Large intestine (tissue), 3 donors: ENCODE data around the gene VWA2. TPM values are rescaled to one million over a fixed set of nuclear protein-coding genes. Genes with fewer than 3 reads are reported as not detected.

Experiments
- DNase-seq, 2 donors: peaks; one replicate each; pipeline versions ENCODE4 v3.0.0 to v3.0.0-alpha.2; 2013
- H3K27ac ChIP-seq: one replicate; pipeline ENCODE4 v1.5.1; 2013; ENCODE audit warnings: low read length
- H3K27me3 ChIP-seq: 2 replicates; pipeline ENCODE4 v1.6.1; 2013; ENCODE audit warnings: low read length; ENCODE audit not compliant: control insufficient read depth, insufficient read depth
- H3K36me3 ChIP-seq: 2 replicates; pipeline ENCODE4 v1.6.1; 2013; ENCODE audit warnings: low read length; ENCODE audit not compliant: control insufficient read depth, insufficient read depth
- H3K4me1 ChIP-seq: one replicate; pipeline ENCODE4 v1.6.1; 2013; ENCODE audit warnings: low read length; ENCODE audit not compliant: control insufficient read depth, insufficient read depth
- H3K4me3 ChIP-seq: one replicate; pipeline ENCODE4 v1.5.1; 2013; ENCODE audit warnings: low read length
- H3K9me3 ChIP-seq: one replicate; pipeline ENCODE4 v1.6.1; 2013; ENCODE audit warnings: mild to moderate bottlenecking, low read depth, low read length, moderate library complexity; ENCODE audit not compliant: control insufficient read depth
- WGBS: methylation state at CpG from one replicate; pipeline ENCODE4 v1.1.5; 2013; ENCODE audit warnings: low lambda C conversion rate; ENCODE audit not compliant: insufficient coverage; 5-methylcytosine and 5-hydroxymethylcytosine counted together
- polyA plus RNA-seq: library from polyadenylated mRNA; unstranded; fragments of 120-200 nt; gene quantifications from one replicate; pipeline ENCODE4 v1.2.1, GENCODE V29; 2013

VWA2 gene
- polyA plus RNA-seq, 1 donor: 4.6 TPM

- no CpG with 5 or more reads among the region's 6 CpGs for WGBS
- Histone ChIP-seq H3K4me3 (no peak overlapping the region), H3K4me1 (peaks cover 3% of the 10 kb centered on the region), H3K36me3 (no peaks in the 10 kb centered on the region), H3K27ac (no peak overlapping the region), H3K9me3 (no peaks in the 10 kb centered on the region), H3K27me3 (no peaks in the 10 kb centered on the region)
- DNase-seq: no peak
Observed at GRCh38 chr10:114272696-114273095, 33.6 kb downstream of the VWA2 start.

- Histone ChIP-seq H3K4me3 (no peak overlapping the region), H3K27me3 (no peaks in the 10 kb centered on the region), H3K4me1 (peaks cover 3% of the 10 kb centered on the region), H3K27ac (no peak overlapping the region), H3K36me3 (no peaks in the 10 kb centered on the region), H3K9me3 (no peaks in the 10 kb centered on the region)
- WGBS: no CpG with 5 or more reads among the region's 3 CpGs
- DNase-seq: no peak
Observed at GRCh38 chr10:114273910-114274309, 34.9 kb downstream of the VWA2 start.

- no peak overlapping the region for H3K27ac ChIP-seq
- H3K27me3 ChIP-seq: no peaks in the 10 kb centered on the region
- DNase-seq: no peak
- no peaks in the 10 kb centered on the region for H3K36me3 ChIP-seq
- 100% methylated on average over 3 of the region's 16 CpGs for WGBS
- peaks cover 3% of the 10 kb centered on the region for H3K4me1 ChIP-seq
- no peak overlapping the region for H3K4me3 ChIP-seq
- no peaks in the 10 kb centered on the region for H3K9me3 ChIP-seq
Observed at GRCh38 chr10:114274616-114275453, 35.8 kb downstream of the VWA2 start.

DNA sequence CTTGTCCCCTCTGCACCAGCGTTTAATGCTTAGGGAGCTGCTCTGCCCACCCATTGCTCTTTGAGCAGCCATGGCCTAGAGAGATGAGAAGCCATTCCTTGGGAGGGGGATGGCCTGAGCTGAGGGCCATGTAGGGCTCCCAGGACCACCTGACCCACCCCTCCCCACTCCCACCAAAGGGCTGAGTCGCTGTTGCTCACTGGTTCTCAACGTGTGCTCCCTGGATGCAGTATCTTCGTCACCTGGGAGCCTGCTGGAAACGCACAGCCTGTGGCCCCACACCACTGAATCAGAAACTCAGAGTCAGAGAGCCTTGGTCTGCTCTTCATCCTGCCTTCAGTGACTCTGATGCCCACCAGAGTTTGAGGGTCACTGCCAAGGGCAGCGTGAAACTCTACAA, 37.0 kb downstream of the VWA2 start:
- WGBS: no CpG with 5 or more reads among the region's 6 CpGs

GRCh38 chr10:114276671-114277070, 37.6 kb downstream of the VWA2 start:
- no peaks in the 10 kb centered on the region for H3K27me3 ChIP-seq
- no peaks in the 10 kb centered on the region for H3K36me3 ChIP-seq
- H3K4me1 ChIP-seq: no peaks in the 10 kb centered on the region
- DNase-seq: no peak
- H3K4me3 ChIP-seq: no peak overlapping the region
- WGBS: no CpG with 5 or more reads among the region's 6 CpGs
- H3K9me3 ChIP-seq: no peaks in the 10 kb centered on the region
- H3K27ac ChIP-seq: no peak overlapping the region

More for the DNA sequence above, 37.0 kb downstream of the VWA2 start:
- H3K4me3 ChIP-seq: no peak overlapping the region
- no peaks in the 10 kb centered on the region for H3K27me3 ChIP-seq
- no peak for DNase-seq
- H3K27ac ChIP-seq: no peak overlapping the region
- H3K4me1 ChIP-seq: peaks cover 3% of the 10 kb centered on the region
- no peaks in the 10 kb centered on the region for H3K9me3 ChIP-seq
- no peaks in the 10 kb centered on the region for H3K36me3 ChIP-seq

DNA sequence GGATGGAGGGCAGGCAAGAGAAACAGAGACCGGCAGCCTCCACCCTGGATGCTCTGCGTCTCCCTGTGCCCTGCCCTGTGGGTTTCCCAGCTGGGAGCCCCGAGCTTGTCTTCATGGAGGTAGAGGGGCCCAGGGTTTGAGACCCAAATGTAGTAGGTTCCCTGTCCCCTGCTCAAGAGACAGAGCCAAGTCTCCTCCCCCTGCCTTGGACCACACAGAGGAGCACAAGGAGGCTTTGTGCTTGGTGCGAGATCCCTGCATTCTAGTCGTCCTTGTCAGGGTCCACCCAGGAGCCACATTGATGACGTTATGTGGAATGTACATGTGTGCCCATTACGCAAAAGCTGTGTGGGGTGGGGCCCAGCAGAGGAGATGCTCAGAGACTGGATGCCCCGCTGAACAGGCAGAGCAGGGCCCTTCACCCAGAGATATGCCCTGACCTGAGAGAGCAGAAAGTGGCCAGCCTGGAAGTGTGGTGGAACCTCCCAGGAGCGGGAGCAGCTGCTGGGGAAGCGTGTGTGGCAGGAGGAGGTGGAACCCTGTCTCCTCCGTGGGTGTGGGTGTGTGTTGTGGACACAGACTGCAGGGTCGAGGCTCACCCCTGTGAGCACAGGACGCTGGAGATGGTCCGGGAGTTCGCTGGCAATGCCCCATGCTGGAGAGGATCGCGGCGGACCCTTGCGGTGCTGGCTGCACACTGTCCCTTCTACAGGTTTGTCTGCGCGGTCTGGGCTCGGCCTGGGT, 39.3 kb downstream of the VWA2 start:
- Histone ChIP-seq H3K27me3 (no peaks in the 10 kb centered on the region), H3K36me3 (no peaks in the 10 kb centered on the region), H3K27ac (no peak overlapping the region), H3K9me3 (no peaks in the 10 kb centered on the region), H3K4me3 (no peak overlapping the region), H3K4me1 (no peaks in the 10 kb centered on the region)
- no CpG with 5 or more reads among the region's 22 CpGs for WGBS
- DNase-seq: no peak

GRCh38 chr10:114278884-114279191, 39.8 kb downstream of the VWA2 start:
- Histone ChIP-seq H3K9me3 (no peaks in the 10 kb centered on the region), H3K27ac (no peak overlapping the region), H3K4me1 (no peaks in the 10 kb centered on the region), H3K4me3 (no peak overlapping the region), H3K27me3 (no peaks in the 10 kb centered on the region), H3K36me3 (no peaks in the 10 kb centered on the region)
- no CpG with 5 or more reads among the region's 4 CpGs for WGBS
- no peak for DNase-seq

- WGBS: no CpG with 5 or more reads among the region's 4 CpGs
- Histone ChIP-seq H3K36me3 (no peaks in the 10 kb centered on the region), H3K9me3 (no peaks in the 10 kb centered on the region), H3K4me3 (no peak overlapping the region), H3K27me3 (no peaks in the 10 kb centered on the region), H3K27ac (no peak overlapping the region), H3K4me1 (no peaks in the 10 kb centered on the region)
- DNase-seq: no peak
Observed at GRCh38 chr10:114279289-114279688, 40.2 kb downstream of the VWA2 start.

- no CpG with 5 or more reads among the region's 8 CpGs for WGBS
- no peak for DNase-seq
- Histone ChIP-seq H3K4me1 (no peaks in the 10 kb centered on the region), H3K27ac (no peak overlapping the region), H3K9me3 (no peaks in the 10 kb centered on the region), H3K36me3 (no peaks in the 10 kb centered on the region), H3K27me3 (no peaks in the 10 kb centered on the region), H3K4me3 (no peak overlapping the region)
Observed at GRCh38 chr10:114279901-114280644, 41.0 kb downstream of the VWA2 start.

DNA sequence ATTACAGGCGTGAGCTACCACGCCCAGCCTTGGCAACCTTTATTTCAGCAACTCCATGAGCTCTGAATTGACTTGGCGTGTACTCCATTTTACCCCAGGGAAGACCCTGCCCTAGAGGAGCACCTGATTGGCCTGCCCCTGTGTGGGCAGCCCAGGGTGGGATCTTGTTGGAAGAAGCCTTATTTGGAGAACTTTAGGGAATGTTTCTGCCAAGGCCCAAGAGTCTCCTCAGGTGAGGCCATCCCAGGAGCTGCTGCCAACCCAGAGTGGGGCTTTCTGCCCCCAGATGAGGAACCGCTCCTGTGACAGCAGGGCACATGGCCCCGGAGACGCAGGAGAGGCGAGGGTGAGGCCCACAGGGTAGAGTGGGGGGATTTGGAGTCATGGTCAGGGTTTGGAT, 42.0 kb downstream of the VWA2 start:
- DNase-seq: no peak
- Histone ChIP-seq H3K4me1 (no peaks in the 10 kb centered on the region), H3K27ac (no peak overlapping the region), H3K9me3 (peaks cover 2% of the 10 kb centered on the region), H3K4me3 (no peak overlapping the region), H3K27me3 (no peaks in the 10 kb centered on the region), H3K36me3 (no peaks in the 10 kb centered on the region)
- WGBS: no CpG with 5 or more reads among the region's 7 CpGs
